Activated naive CD8-positive, alpha-beta T cell treated with anti-CD3 and anti-CD28 coated beads, Interleukin-2, amount 10 ng/mL, durations not matched to agents 7 days and 5 days (primary cell): ENCODE results near the gene TEAD3. TPM values are rescaled to one million over a fixed set of nuclear protein-coding genes. Genes with fewer than 3 reads are reported as not detected.
A peak's percentile ranks its signal among the peaks of the same experiment; 100 is the strongest.

Experiments
- ATAC-seq: fragments of 150-1000 bp; cut with Tn5 transposase; one replicate; pipeline ENCODE4 v1.10.0; 2021; ENCODE audit warnings: low read depth, moderate library complexity
- POLR2A ChIA-PET: fragments of 350-600 bp; sonication (Branson Sonifier 250); formaldehyde crosslinking; loops from one replicate; lab custom pipeline; 2021; ENCODE audit warnings: antibody characterized with exemption; lab: Charles Lee
- DNase-seq: peaks from one replicate; pipeline ENCODE4 v3.0.0; 2021
- H3K27ac Mint-ChIP-seq: one replicate; pipeline ENCODE4 v1.8.0; 2022; ENCODE audit warnings: mild to moderate bottlenecking, mixed read lengths
- H3K27me3 Mint-ChIP-seq: one replicate; pipeline ENCODE4 v1.8.0; 2022; ENCODE audit warnings: mild to moderate bottlenecking, moderate library complexity, mixed read lengths
- H3K36me3 Mint-ChIP-seq: one replicate; pipeline ENCODE4 v1.8.0; 2021; ENCODE audit warnings: mild to moderate bottlenecking, mixed read lengths
- H3K4me1 Mint-ChIP-seq: one replicate; pipeline ENCODE4 v1.8.0; 2021; ENCODE audit warnings: mixed read lengths
- H3K4me3 Mint-ChIP-seq: one replicate; pipeline ENCODE4 v1.8.0; 2022; ENCODE audit warnings: mild to moderate bottlenecking, moderate library complexity, mixed read lengths
- H3K9me3 Mint-ChIP-seq: one replicate; pipeline ENCODE4 v1.8.0; 2021; ENCODE audit warnings: mixed read lengths
- total RNA-seq, 2 experiments: library from RNA; stranded (reverse); gene quantifications; one replicate each; pipeline ENCODE4 v1.2.3, GENCODE V29; 2021

The TEAD3 gene
- total RNA-seq, 2 experiments from 2014 or later, result 0.19 to 0.43 TPM

GRCh38 chr6:35508027-35508426, 11.1 kb upstream of the TEAD3 start:
- Mint-ChIP-seq H3K4me1 (no peaks in the 10 kb centered on the region), H3K9me3 (no peaks in the 10 kb centered on the region), H3K27me3 (peaks cover 50% of the 10 kb centered on the region), H3K4me3 (no peak overlapping the region), H3K27ac (no peak overlapping the region), H3K36me3 (no peaks in the 10 kb centered on the region)
- DNase-seq, result no peak
- POLR2A ChIA-PET, result no interaction called here
- no peak for ATAC-seq

GRCh38 chr6:35507221-35507620, 10.3 kb upstream of the TEAD3 start:
- Mint-ChIP-seq H3K9me3 (no peaks in the 10 kb centered on the region), H3K36me3 (no peaks in the 10 kb centered on the region), H3K4me1 (no peaks in the 10 kb centered on the region), H3K4me3 (no peak overlapping the region), H3K27ac (no peak overlapping the region), H3K27me3 (peaks cover 50% of the 10 kb centered on the region)
- POLR2A ChIA-PET, result no interaction called here
- no peak for DNase-seq
- no peak for ATAC-seq

DNA sequence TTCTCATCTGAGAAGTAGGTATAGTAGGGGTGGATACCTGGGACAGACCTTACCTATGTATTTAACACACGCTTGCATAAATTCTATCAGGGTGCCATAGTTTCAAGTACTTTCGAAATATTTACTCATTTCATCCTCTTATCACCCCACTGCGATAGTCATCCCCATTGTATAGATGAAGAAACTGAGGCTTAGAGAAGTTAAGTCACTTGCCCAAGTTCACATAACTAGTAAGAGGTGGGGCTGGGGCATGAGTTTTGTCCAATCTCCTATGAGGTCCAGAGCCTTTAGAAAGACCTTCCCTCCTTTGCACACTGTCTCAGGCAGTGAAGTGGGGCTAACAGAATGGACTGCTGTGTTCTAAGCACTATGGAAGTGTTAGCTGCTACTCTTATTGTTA, 9.7 kb upstream of the TEAD3 start:
- H3K4me1 Mint-ChIP-seq, result no peaks in the 10 kb centered on the region
- H3K4me3 Mint-ChIP-seq, result no peak overlapping the region
- no peaks in the 10 kb centered on the region for H3K36me3 Mint-ChIP-seq
- H3K9me3 Mint-ChIP-seq, result no peaks in the 10 kb centered on the region
- DNase-seq (no peak), ATAC-seq (no peak)
- H3K27me3 Mint-ChIP-seq, result peaks cover 53% of the 10 kb centered on the region
- no peak overlapping the region for H3K27ac Mint-ChIP-seq
- POLR2A ChIA-PET, result no interaction called here

- ATAC-seq, result no peak
- Mint-ChIP-seq H3K4me1 (no peaks in the 10 kb centered on the region), H3K4me3 (no peak overlapping the region), H3K27me3 (peaks cover 49% of the 10 kb centered on the region), H3K36me3 (no peaks in the 10 kb centered on the region), H3K9me3 (no peaks in the 10 kb centered on the region), H3K27ac (no peak overlapping the region)
- POLR2A ChIA-PET, result no interaction called here
- DNase-seq, result no peak
Measured at GRCh38 chr6:35505999-35506412, 9.1 kb upstream of the TEAD3 start.

- H3K27me3 Mint-ChIP-seq, result peaks cover 43% of the 10 kb centered on the region
- H3K4me1 Mint-ChIP-seq, result peaks cover 2% of the 10 kb centered on the region
- H3K4me3 Mint-ChIP-seq, result no peak overlapping the region
- ATAC-seq (no peak), DNase-seq (no peak)
- no peak overlapping the region for H3K27ac Mint-ChIP-seq
- POLR2A ChIA-PET, result no interaction called here
- no peaks in the 10 kb centered on the region for H3K36me3 Mint-ChIP-seq
- H3K9me3 Mint-ChIP-seq, result no peaks in the 10 kb centered on the region
Measured at GRCh38 chr6:35503534-35503933, 6.7 kb upstream of the TEAD3 start.

DNA sequence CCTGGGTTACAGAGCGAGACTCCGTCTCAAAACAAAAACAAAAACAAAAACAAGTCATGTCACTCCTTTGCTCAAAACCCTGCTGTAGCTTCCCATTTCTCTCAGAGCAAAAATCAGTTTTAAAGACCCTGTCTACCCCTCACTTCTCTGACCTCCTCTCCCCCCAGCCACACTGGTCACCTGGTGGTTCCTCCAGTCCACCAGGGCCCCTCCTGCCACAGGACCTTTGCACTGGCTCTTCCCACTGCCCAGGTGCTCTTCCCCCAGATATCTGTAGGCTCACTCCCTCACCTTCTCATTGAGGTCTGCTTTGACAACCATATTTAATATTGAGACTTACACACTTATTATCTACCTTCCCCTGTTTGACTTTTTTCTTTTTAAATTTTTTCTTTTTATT, 4.9 kb upstream of the TEAD3 start:
- no peak for DNase-seq
- H3K4me1 Mint-ChIP-seq, result peaks cover 3% of the 10 kb centered on the region
- peaks cover 36% of the 10 kb centered on the region for H3K27me3 Mint-ChIP-seq
- H3K36me3 Mint-ChIP-seq, result no peaks in the 10 kb centered on the region
- no peaks in the 10 kb centered on the region for H3K9me3 Mint-ChIP-seq
- H3K4me3 Mint-ChIP-seq, result no peak overlapping the region
- no peak for ATAC-seq
- POLR2A ChIA-PET, result no interaction called here
- H3K27ac Mint-ChIP-seq, result no peak overlapping the region

GRCh38 chr6:35500782-35501181, 3.9 kb upstream of the TEAD3 start:
- Mint-ChIP-seq H3K27me3 (peaks cover 33% of the 10 kb centered on the region), H3K4me3 (no peak overlapping the region), H3K27ac (no peak overlapping the region), H3K4me1 (peaks cover 3% of the 10 kb centered on the region), H3K36me3 (no peaks in the 10 kb centered on the region), H3K9me3 (no peaks in the 10 kb centered on the region)
- ATAC-seq (no peak), DNase-seq (no peak)
- POLR2A ChIA-PET, result no interaction called here

GRCh38 chr6:35499372-35499771, 2.5 kb upstream of the TEAD3 start:
- POLR2A ChIA-PET, result no interaction called here
- no peak overlapping the region for H3K4me3 Mint-ChIP-seq
- peaks cover 6% of the 10 kb centered on the region for H3K4me1 Mint-ChIP-seq
- no peak for ATAC-seq
- H3K36me3 Mint-ChIP-seq, result no peaks in the 10 kb centered on the region
- H3K9me3 Mint-ChIP-seq, result no peaks in the 10 kb centered on the region
- no peak overlapping the region for H3K27ac Mint-ChIP-seq
- H3K27me3 Mint-ChIP-seq, result peaks cover 33% of the 10 kb centered on the region
- no peak for DNase-seq

- peak overlapping the region; percentile 3 for H3K27ac Mint-ChIP-seq
Measured at GRCh38 chr6:35498422-35499067, 1.7 kb upstream of the TEAD3 start.

DNA sequence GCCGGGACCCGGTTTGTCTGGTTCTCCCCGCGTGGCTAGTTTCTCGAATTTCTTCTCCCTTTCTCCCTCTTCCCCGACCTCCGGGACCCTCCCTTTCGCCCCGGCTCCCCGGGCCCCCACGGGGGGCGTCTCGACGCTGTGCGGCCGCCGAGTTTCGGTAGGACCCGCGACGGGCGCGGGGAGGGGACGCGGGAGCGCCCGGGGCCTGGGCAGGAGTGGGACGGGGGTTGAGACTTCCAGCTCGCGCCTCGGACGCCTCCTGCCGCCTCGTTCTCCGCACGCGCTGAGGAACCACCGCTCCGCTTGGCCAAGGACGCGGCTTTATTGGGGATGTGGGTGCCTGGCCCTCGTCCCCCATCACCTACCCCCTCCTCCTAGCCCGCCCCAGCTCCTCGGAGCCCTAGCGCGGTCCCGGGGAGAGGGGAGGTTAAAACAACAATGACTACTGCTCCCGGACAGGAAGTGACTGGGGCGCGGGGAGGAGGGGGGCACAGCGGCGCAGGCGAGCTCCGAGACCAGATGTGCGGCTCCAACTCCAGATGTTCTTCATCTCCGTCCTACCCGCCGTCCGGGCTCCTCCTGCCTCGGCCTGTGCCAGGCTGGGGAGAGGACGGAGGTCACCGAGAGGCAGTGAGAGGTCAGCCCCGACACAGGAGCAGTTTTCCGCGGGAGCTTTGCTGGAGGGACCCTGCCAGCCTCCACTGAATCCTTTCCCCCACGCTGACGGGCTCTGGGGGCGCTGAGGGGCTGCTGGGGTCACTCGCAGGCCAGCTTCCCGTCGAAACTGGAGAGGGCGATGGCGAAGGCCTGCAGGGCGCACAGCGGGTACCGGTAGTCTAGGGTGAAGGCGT, 917 bp upstream of the TEAD3 start:
- ATAC-seq, result peak; percentile 40
- POLR2A ChIA-PET, result interaction anchor here (0.8 to 1.5 kb wide), 2 partner anchors 11 to 27 kb away, joined by 4 to 8 read pairs; no protein-coding TSS in a partner anchor

More at GRCh38 chr6:35498422-35499067, 1.7 kb upstream of the TEAD3 start:
- DNase-seq, result no peak
- H3K36me3 Mint-ChIP-seq, result no peaks in the 10 kb centered on the region
- H3K9me3 Mint-ChIP-seq, result no peaks in the 10 kb centered on the region
- peaks cover 35% of the 10 kb centered on the region for H3K27me3 Mint-ChIP-seq
- peak overlapping the region; percentile 77 for H3K4me3 Mint-ChIP-seq
- H3K4me1 Mint-ChIP-seq, result peaks cover 10% of the 10 kb centered on the region
- ATAC-seq, result no peak
- POLR2A ChIA-PET, result interaction anchor here (1.5 kb wide), 1 partner anchor 11 kb away, joined by 4 read pairs; no protein-coding TSS in a partner anchor

DNA sequence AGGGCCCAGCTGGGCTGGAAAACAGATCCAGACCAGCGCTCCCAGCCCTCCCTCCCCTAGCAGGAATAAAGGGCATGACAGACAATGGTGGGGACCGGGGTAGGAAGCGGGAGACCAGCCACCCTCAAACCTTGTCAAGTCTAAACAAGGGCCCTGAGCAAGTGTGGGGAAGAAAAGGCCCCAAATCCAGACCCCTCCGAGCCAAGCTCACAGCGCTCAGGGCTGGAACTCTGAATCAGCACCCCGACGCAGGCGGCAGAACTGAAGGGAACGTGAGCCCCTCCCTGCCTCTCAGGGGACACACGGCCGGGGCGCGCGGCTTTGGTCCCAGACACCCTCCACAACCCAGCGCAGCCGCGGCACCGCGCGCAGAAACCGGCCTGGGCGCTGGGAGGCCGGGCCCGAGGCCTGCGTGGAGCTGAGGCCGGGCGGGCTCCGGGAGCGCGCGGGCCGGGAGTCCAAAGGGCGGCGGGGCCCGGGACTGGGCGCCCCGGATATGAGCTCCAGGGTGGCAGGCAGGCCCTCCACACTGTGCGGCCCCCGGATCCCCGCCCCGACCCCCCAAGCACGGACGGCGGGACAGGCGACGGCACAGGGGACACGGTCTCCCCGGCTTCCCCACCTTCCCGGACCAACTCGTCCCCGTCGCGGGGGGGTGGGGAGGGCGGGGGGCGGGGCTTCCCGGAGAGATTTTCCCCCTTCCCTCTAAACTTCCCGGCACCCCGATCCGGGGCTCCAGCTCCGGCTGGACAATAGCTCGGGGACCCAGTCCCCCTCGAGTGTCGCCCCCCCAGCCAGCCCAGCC, 641 bp downstream of the TEAD3 start:
- POLR2A ChIA-PET, result no interaction called here
- ATAC-seq (no peak), DNase-seq (no peak)
- Mint-ChIP-seq H3K4me1 (peaks cover 13% of the 10 kb centered on the region), H3K4me3 (peak overlapping the region; percentile 63), H3K27ac (no peak overlapping the region), H3K36me3 (no peaks in the 10 kb centered on the region), H3K27me3 (peaks cover 21% of the 10 kb centered on the region), H3K9me3 (no peaks in the 10 kb centered on the region)

More for the DNA sequence above, 917 bp upstream of the TEAD3 start:
- Mint-ChIP-seq H3K27me3 (peaks cover 29% of the 10 kb centered on the region), H3K9me3 (no peaks in the 10 kb centered on the region), H3K36me3 (no peaks in the 10 kb centered on the region), H3K4me1 (peaks cover 10% of the 10 kb centered on the region), H3K4me3 (peak overlapping the region; percentile 77), H3K27ac (peak overlapping the region; percentile 56)
- DNase-seq, result peak; percentile 64

DNA sequence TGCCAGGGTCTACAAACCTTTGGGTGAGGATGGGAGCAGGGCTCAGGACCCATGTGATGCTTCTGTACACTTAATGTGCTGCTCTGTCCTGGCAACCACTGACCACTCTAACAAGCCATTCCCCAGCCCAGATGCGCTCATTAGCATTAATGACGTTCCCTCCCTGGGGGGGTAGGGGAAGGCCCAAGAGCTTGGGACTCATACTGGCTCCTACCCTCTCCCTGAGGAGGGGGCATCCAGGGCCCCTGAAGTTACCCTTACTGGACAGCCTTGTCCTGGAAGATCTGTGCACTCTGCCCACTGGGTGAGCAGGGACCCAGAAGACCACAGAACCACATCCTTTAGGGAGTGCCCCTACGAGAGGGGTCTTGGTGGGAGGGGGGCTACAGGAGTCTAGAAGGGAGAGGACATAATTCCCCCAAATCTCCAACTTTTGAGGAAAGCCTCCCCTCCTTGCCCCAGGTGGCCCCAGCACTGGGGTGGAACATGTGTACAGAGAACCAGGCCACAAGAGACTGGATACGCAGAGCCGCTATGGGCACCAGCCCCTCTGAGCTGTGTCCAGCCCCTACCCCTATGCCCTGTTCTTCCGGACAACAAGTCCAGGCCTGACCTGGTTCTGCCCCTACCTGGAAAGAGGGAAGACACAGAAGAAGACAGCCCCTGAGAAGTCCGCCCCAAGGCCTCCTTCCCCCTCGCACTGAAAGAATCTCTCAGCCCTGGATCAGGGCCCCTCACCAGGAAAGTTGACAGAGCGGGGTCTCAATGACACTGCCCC, 1.4 kb downstream of the TEAD3 start:
- peaks cover 22% of the 10 kb centered on the region for H3K27me3 Mint-ChIP-seq
- no peak overlapping the region for H3K27ac Mint-ChIP-seq
- POLR2A ChIA-PET, result no interaction called here
- peaks cover 14% of the 10 kb centered on the region for H3K4me1 Mint-ChIP-seq
- no peak for ATAC-seq
- no peak for DNase-seq
- H3K9me3 Mint-ChIP-seq, result no peaks in the 10 kb centered on the region
- H3K4me3 Mint-ChIP-seq, result peak overlapping the region; percentile 59
- no peaks in the 10 kb centered on the region for H3K36me3 Mint-ChIP-seq

GRCh38 chr6:35494161-35494563, 2.7 kb downstream of the TEAD3 start:
- H3K4me3 Mint-ChIP-seq, result no peak overlapping the region
- peaks cover 13% of the 10 kb centered on the region for H3K27me3 Mint-ChIP-seq
- ATAC-seq (no peak), DNase-seq (no peak)
- no peak overlapping the region for H3K27ac Mint-ChIP-seq
- peaks cover 14% of the 10 kb centered on the region for H3K4me1 Mint-ChIP-seq
- H3K9me3 Mint-ChIP-seq, result no peaks in the 10 kb centered on the region
- no peaks in the 10 kb centered on the region for H3K36me3 Mint-ChIP-seq
- POLR2A ChIA-PET, result no interaction called here
